Sciatic nerve (tissue), 2 donors: ENCODE results near the gene ARHGEF1. TPM values are rescaled to one million over a fixed set of nuclear protein-coding genes. Genes with fewer than 3 reads are reported as not detected.
"Not testable (repeated sequence)": the region's sequence is repeated elsewhere in the genome, so short reads cannot be mapped to it uniquely, and the experiment has no call there.

ENCODE experiments used
- ATAC-seq: fragments of 200-7000 bp; cut with Tn5 transposase; one replicate; pipeline ENCODE4 v1.9.1; 2020; ENCODE audit warnings: mild to moderate bottlenecking, moderate library complexity
- DNase-seq: peaks from one replicate; pipeline ENCODE4 v3.0.0-alpha.2; 2020; ENCODE audit warnings: low spot score
- intact Hi-C: fragments of 100-400 bp; cut with DNase I; formaldehyde crosslinking; loops from one replicate; pipeline ENCODE4 v1.14.2; 2022
- total RNA-seq: library from RNA; stranded (reverse); fragmentation: NEBNext Ultra II Directional; extraction: Animal tissue kit (Norgen Biotek cat#: 25700); gene quantifications from one replicate; pipeline ENCODE4 v1.2.1, GENCODE V29; 2021
- donor health status: DM: no; HTN: no; CAD: no.
- donor health status: DM: no; HTN: no; CAD: no.

Gene ARHGEF1
- total RNA-seq, 1 donor from 2014 or later: 137 TPM

- intact Hi-C loops: no loop called here
- ATAC-seq: peak; percentile 67
- DNase-seq: peak; percentile 79
Observed at GRCh38 chr19:41934849-41935374, 51.9 kb downstream of the ARHGEF1 start.

DNA sequence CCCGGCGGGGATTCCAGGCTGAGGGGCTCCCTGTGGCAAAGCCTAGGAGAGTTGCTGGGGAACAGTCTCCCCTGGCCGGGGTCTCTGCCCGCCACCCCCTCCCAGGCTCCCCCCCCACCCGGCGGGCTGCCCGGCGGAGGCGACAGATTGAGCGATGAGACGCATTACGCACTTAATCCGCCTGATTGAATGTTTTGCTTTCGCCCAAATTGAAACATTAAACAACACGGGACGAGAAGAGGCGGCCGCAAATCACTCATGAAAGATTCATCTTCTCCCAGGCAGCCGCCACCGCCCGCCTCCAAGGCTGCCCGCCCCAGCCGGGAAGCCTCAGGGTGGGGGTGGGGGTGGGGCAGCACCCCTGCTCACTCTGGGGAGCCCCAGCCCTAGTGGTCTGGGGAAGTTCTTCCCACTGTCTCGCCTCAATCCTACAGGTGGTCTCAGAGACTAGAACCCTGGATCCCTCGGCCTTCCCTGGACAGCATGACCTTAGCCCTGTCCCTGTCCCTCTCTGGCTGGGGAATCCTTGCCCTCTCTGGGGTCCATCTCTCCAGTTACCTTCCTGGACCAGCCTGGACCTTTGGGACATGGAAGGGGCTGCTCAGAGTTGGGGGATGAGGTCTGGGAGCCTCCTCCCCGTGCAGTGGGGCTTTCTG, 52.9 kb downstream of the ARHGEF1 start:
- intact Hi-C loops: no loop called here
- ATAC-seq (no peak), DNase-seq (no peak)

GRCh38 chr19:41936416-41936850, 53.4 kb downstream of the ARHGEF1 start:
- DNase-seq: no peak
- intact Hi-C loops: no loop called here
- ATAC-seq: no peak

- intact Hi-C loops: no loop called here
- DNase-seq (no peak), ATAC-seq (no peak)
Observed at GRCh38 chr19:41936961-41937360, 54.0 kb downstream of the ARHGEF1 start.

DNA sequence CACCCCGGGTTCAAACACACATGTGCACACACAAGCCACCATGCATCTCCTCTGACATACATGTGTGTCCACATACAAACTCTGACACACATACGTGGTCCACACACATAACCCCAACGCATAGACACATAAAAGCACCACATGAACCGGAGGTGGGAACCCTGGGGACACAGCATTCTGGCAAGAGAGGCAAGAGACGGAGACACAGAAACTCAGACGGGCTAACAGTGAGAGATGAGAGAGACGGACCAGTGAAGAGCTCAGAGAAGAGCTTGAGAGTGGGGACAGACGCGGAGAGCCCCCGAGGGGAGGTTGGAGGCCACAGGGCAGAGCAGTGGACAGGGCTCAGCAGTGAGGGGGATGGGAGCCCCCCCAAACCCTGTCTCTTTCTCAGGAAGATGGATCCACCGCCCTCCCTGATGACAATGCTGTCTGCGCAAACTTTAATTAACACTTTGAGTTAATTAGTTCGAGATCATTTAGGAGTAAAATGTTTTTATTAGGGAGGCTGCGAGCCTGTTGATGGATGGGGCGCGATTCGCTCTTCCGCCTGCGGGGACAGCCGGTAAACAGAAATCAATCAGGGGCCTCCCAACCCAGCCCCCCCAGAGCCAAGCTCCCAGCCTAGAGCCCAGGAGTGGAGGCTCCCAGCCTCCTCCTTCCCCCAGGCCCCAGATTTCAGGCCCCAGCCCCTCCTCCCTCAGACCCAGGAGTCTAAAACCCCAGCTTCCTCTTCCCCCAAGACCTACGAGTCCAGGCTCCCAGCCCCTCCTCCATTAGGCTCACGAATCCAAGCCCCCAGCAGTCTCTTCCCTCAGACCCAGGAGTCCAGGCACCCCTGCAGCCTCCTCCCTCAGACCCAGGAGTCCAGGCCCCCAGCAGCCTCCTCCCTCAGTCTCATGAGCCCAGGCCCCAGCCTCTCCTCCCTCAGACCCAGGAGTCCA, 54.8 kb downstream of the ARHGEF1 start:
- DNase-seq: no peak
- no peak for ATAC-seq
- intact Hi-C loops: no loop called here

DNA sequence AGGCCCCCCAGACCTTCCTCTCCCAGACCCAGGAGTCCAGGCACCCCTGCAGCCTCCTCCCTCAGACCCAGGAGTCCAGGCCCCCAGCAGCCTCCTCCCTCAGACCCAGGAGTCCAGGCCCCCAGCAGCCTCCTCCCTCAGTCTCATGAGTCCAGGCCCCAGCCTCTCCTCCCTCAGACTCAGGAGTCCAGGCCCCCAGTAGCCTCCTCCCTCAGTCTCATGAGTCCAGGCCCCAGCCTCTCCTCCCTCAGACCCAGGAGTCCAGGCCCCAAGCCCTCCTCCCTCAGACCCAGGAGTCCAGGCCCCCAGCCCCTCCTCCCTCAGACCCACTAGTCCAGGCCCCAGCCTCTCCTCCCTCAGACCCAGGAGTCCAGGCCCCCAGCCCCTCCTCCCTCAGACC, 56.2 kb downstream of the ARHGEF1 start:
- DNase-seq, ATAC-seq, intact Hi-C loops: not testable (repeated sequence)

DNA sequence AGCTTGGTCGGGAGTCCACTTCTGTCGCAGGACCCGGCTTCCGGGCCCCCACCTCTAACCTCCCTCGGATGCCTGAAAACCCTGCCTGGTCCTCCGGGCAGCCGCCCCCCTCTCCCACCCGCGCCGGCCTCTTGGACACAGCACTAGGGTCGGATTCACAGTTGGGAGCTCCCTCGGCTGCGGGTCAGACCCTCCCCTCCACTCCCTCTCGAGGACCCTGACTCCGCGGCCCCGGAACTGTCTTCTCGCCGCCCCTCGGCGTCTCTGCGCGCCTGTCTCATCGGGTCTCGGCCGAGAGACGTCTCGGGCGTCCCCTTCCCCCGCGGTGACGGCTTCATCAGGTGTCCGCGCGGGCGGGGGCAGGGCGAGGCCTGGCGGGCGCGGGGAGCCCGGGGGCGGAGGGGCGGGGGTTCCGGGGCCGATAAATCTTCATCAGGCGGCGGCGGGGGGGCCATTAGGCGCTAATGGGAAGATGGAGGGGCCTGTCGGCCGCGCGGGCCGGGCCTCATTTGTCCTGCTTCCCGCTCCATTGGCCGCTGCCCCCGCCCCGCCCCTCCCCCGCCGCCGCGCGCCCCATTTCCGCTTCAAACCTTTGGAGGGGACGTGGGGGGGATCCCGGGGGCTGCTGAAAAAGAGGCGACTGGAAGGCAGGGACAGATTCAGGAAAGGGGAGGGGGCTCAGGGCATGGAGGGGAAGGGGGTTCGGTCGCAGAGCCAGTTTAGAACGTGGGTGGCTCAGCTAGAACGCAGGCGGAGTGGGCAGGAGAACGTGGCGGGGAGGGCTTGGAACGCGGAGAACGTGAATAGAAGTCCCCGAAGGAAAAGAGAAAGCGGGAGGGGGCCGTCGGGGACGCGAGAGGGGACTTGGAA, 57.1 kb downstream of the ARHGEF1 start:
- intact Hi-C loops: no loop called here
- ATAC-seq: no peak
- no peak for DNase-seq

DNA sequence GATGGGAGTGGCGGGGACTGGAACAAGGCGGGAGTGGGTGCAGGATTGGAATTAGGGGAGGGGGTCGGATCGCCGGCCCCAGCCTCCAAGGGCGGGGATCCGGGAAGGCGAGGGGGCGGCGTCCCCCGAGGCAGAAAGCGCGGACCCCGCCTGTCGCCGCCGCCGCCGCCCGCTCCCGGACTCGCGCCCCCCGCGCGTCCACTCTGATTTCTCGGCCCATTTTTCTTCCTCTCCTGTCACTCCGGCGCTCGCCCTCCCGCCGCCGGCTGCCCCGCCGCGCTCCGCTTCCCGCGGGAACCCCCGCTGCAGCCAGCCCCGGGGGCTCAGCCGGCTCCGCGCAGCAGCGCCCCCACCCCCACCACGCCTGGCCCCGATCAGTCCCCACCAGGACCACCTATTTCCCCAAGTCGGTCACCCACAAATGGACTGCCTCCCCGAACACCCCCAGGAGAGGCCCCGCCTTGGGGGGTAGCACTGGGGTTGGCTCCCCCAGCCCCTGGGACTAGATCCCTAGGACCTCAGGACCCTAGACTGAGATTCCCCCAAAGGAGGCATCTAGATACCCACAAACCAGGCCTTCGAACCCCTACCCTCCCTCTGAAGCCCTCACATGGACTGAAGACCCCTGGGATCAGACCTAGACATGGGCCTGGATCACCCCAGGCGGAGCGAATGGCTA, 57.9 kb downstream of the ARHGEF1 start:
- DNase-seq (no peak), ATAC-seq (no peak)
- intact Hi-C loops: no loop called here

- DNase-seq (no peak), ATAC-seq (no peak)
- intact Hi-C loops: no loop called here
Observed at GRCh38 chr19:41941410-41942202, 58.6 kb downstream of the ARHGEF1 start.

- no peak for ATAC-seq
- DNase-seq: no peak
- intact Hi-C loops: no loop called here
Observed at GRCh38 chr19:41944336-41944735, 61.4 kb downstream of the ARHGEF1 start.

- DNase-seq: no peak
- no peak for ATAC-seq
- intact Hi-C loops: no loop called here
Observed at GRCh38 chr19:41945135-41945766, 62.3 kb downstream of the ARHGEF1 start.

- intact Hi-C loops: no loop called here
- no peak for DNase-seq
- no peak for ATAC-seq
Observed at GRCh38 chr19:41947091-41947490, 64.1 kb downstream of the ARHGEF1 start.

- DNase-seq (peak; percentile 90), ATAC-seq (peak; percentile 78)
- intact Hi-C loops: no loop called here
Observed at GRCh38 chr19:41951686-41952172, 68.7 kb downstream of the ARHGEF1 start.

DNA sequence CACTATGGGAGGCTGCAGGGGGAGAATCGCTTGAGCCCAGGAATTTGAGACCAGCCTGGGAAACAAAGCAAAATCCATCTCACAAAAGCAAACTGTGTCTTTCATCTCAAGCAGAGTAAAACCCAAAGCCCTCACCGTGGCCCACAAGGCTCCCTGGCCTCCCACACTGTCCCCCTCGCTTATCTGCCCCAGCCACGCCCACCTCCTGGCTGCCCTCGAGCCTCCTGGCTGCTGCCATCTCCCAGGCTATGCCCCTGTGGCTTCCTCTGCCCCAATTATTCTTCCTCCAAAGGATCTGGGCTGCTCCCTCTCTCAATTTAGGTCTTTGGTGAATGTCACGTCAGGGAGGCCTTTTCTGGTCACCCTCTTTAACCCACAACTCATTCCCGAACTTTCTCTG, 72.5 kb downstream of the ARHGEF1 start:
- intact Hi-C loops: no loop called here
- DNase-seq (no peak), ATAC-seq (no peak)

GRCh38 chr19:41956621-41957020, 73.6 kb downstream of the ARHGEF1 start:
- DNase-seq (no peak), ATAC-seq (no peak)
- intact Hi-C loops: no loop called here
